DOHH2 (cell line): Measurements from ENCODE around the gene UNKL.

Experiments used
- H3F3A ChIP-seq: fragments of 200-600 bp; sonication (generic), shearing (Covaris generic); 2 replicates; pipeline ENCODE4 v1.6.0; 2016; ENCODE audit warnings: antibody characterized with exemption, mild to moderate bottlenecking; ENCODE audit not compliant: control insufficient read depth, insufficient read depth
- H3K27ac ChIP-seq: fragments of 200-600 bp; sonication (generic); 2 replicates; pipeline ENCODE4 v1.5.1; 2014; ENCODE audit warnings: low read depth, mild to moderate bottlenecking, low read length, moderate library complexity
- H3K27me3 ChIP-seq: fragments of 200-600 bp; sonication (generic); 2 replicates; pipeline ENCODE4 v1.6.1; 2014; ENCODE audit warnings: mild to moderate bottlenecking, low read length, mixed read lengths; ENCODE audit not compliant: control insufficient read depth
- H3K36me3 ChIP-seq: fragments of 200-600 bp; sonication (generic); 2 replicates; pipeline ENCODE4 v1.6.1; 2014; ENCODE audit warnings: mild to moderate bottlenecking, low read length, moderate library complexity, mixed read lengths; ENCODE audit not compliant: control insufficient read depth
- H3K4me1 ChIP-seq: fragments of 200-600 bp; sonication (generic); 2 replicates; pipeline ENCODE4 v1.6.1; 2014; ENCODE audit warnings: mild to moderate bottlenecking, low read length, mixed read lengths; ENCODE audit not compliant: control insufficient read depth
- H3K4me2 ChIP-seq: fragments of 200-600 bp; sonication (generic); 2 replicates; pipeline ENCODE4 v1.6.0; 2014; ENCODE audit warnings: mild to moderate bottlenecking, low read length, moderate library complexity
- H3K4me3 ChIP-seq: fragments of 200-600 bp; sonication (generic); 2 replicates; pipeline ENCODE4 v1.5.1; 2014; ENCODE audit warnings: mild to moderate bottlenecking, low read length, mixed read lengths
- H3K79me2 ChIP-seq: fragments of 200-600 bp; sonication (generic); 2 replicates; pipeline ENCODE4 v1.6.1; 2014; ENCODE audit warnings: mild to moderate bottlenecking, low read length, mixed read lengths; ENCODE audit not compliant: control insufficient read depth
- H3K9me2 ChIP-seq: fragments of 200-600 bp; sonication (generic); replicated peaks from 2 replicates; pipeline ENCODE4 v1.6.1; 2014; ENCODE audit warnings: mild to moderate bottlenecking, low read length, mixed read lengths; ENCODE audit not compliant: control insufficient read depth
- H3K9me3 ChIP-seq: fragments of 200-600 bp; sonication (generic); 2 replicates; pipeline ENCODE4 v1.6.1; 2014; ENCODE audit warnings: antibody characterized with exemption, low read length, mixed read lengths; ENCODE audit not compliant: control insufficient read depth, insufficient read depth
- H4K20me1 ChIP-seq: fragments of 200-600 bp; sonication (generic); 2 replicates; pipeline ENCODE4 v1.6.0; 2014; ENCODE audit warnings: low read depth, mild to moderate bottlenecking, antibody characterized with exemption, low read length, moderate library complexity; ENCODE audit not compliant: control insufficient read depth, insufficient read depth
- CTCF ChIP-seq: fragments of 200-600 bp; sonication (generic); IDR thresholded peaks from one replicate; pipeline ENCODE4 v1.5.1; 2014; ENCODE audit warnings: antibody characterized with exemption, mild to moderate bottlenecking, low read depth, low read length; ENCODE audit not compliant: poor library complexity, severe bottlenecking
- EZH2phosphoT487 ChIP-seq: fragments of 200-600 bp; sonication (generic); IDR thresholded peaks from 2 replicates; pipeline ENCODE4 v1.6.1; 2017; ENCODE audit warnings: borderline replicate concordance, mild to moderate bottlenecking, antibody characterized with exemption, low read length, moderate library complexity, mixed read lengths

Gene UNKL

GRCh38 chr16:1434644-1435592, 20.4 kb upstream of the UNKL start:
- no peak for TF ChIP-seq EZH2phosphoT487
- no peak for TF ChIP-seq CTCF
- H3K27ac ChIP-seq, result no peak overlapping the region
- H3K9me2 ChIP-seq, result no peaks in the 10 kb centered on the region
- no peaks in the 10 kb centered on the region for H4K20me1 ChIP-seq
- H3K4me2 ChIP-seq, result no peak overlapping the region
- H3K27me3 ChIP-seq, result no peaks in the 10 kb centered on the region
- H3K36me3 ChIP-seq, result no peaks in the 10 kb centered on the region
- H3K9me3 ChIP-seq, result no peaks in the 10 kb centered on the region
- peaks cover 8% of the 10 kb centered on the region for H3K4me1 ChIP-seq
- no peaks in the 10 kb centered on the region for H3F3A ChIP-seq
- no peak overlapping the region for H3K4me3 ChIP-seq
- H3K79me2 ChIP-seq, result no peaks in the 10 kb centered on the region

- H3K27me3 ChIP-seq, result no peaks in the 10 kb centered on the region
- H3K27ac ChIP-seq, result no peak overlapping the region
- no peaks in the 10 kb centered on the region for H3F3A ChIP-seq
- no peak for TF ChIP-seq EZH2phosphoT487
- no peak for TF ChIP-seq CTCF
- no peak overlapping the region for H3K4me2 ChIP-seq
- H3K9me2 ChIP-seq, result no peaks in the 10 kb centered on the region
- peaks cover 10% of the 10 kb centered on the region for H3K4me1 ChIP-seq
- H3K9me3 ChIP-seq, result no peaks in the 10 kb centered on the region
- no peaks in the 10 kb centered on the region for H3K79me2 ChIP-seq
- H3K4me3 ChIP-seq, result no peak overlapping the region
- H3K36me3 ChIP-seq, result no peaks in the 10 kb centered on the region
- H4K20me1 ChIP-seq, result no peaks in the 10 kb centered on the region
Observed at GRCh38 chr16:1433756-1434155, 19.3 kb upstream of the UNKL start.

GRCh38 chr16:1433263-1433560, 18.7 kb upstream of the UNKL start:
- TF ChIP-seq EZH2phosphoT487, result no peak
- TF ChIP-seq CTCF, result no peak
- no peaks in the 10 kb centered on the region for H3K9me3 ChIP-seq
- no peaks in the 10 kb centered on the region for H3K9me2 ChIP-seq
- H3K4me3 ChIP-seq, result no peak overlapping the region
- H3F3A ChIP-seq, result no peaks in the 10 kb centered on the region
- H3K27me3 ChIP-seq, result no peaks in the 10 kb centered on the region
- H3K4me1 ChIP-seq, result peaks cover 16% of the 10 kb centered on the region
- H3K79me2 ChIP-seq, result no peaks in the 10 kb centered on the region
- no peak overlapping the region for H3K4me2 ChIP-seq
- H4K20me1 ChIP-seq, result no peaks in the 10 kb centered on the region
- H3K36me3 ChIP-seq, result no peaks in the 10 kb centered on the region
- H3K27ac ChIP-seq, result no peak overlapping the region
